ENCODE results near the gene CEP41. TPM values are rescaled to one million over a fixed set of nuclear protein-coding genes. Genes with fewer than 3 reads are reported as not detected.
A peak's percentile ranks its signal among the peaks of the same experiment; 100 is the strongest.

The CEP41 gene
- total and polyA plus RNA-seq, 2 of the 13 experiments (the other 11 are each of a cell fraction or from before 2014, with no cell fraction given), result 8.7 to 9.0 TPM

GRCh38 chr7:130369110-130369711 is 71.6 kb downstream of the CEP41 start (continued):
- TF ChIP-seq MAZ (IDR thresholded peaks at IDR 0.05; ENCODE audit: borderline replicate concordance, low read depth, low read length), result no peak
- no peak for TF ChIP-seq MAZ (CRISPR knock-in tag; IDR thresholded peaks at IDR 0.05; ENCODE audit: low read depth)
- no peak for TF ChIP-seq ZNF709 (CRISPR knock-in tag; IDR thresholded peaks at IDR 0.05)
- TF ChIP-seq ZNF703 (CRISPR knock-in tag; IDR thresholded peaks at IDR 0.05; ENCODE audit: borderline replicate concordance), result no peak
- peak; percentile 81 for TF ChIP-seq TFE3 (CRISPR knock-in tag; IDR thresholded peaks at IDR 0.05)
- TF ChIP-seq TEF (CRISPR knock-in tag; IDR thresholded peaks at IDR 0.05), result no peak
- TF ChIP-seq FOXA1 (IDR thresholded peaks at IDR 0.05), result no peak
- peak; percentile 41; the same call in 1 of the 2 replicates for TF ChIP-seq FOXA1 (CRISPR knock-in tag; IDR thresholded peaks at IDR 0.05)
- no peak for TF ChIP-seq ZNF556 (CRISPR knock-in tag; IDR thresholded peaks at IDR 0.05; ENCODE audit: borderline replicate concordance)
- TF ChIP-seq RFXANK (CRISPR knock-in tag; IDR thresholded peaks at IDR 0.05), result no peak
- TF ChIP-seq NR2F1 (CRISPR knock-in tag; IDR thresholded peaks at IDR 0.05), result no peak
- no peak for TF ChIP-seq AKAP8 (CRISPR knock-in tag; IDR thresholded peaks at IDR 0.05)
- TF ChIP-seq ZNF83 (CRISPR knock-in tag; IDR thresholded peaks at IDR 0.05; ENCODE audit: borderline replicate concordance), result no peak
- no peak for TF ChIP-seq PRPF4 (IDR thresholded peaks at IDR 0.05; ENCODE audit: low read depth, low read length, poor library complexity, severe bottlenecking)
- no peak for TF ChIP-seq TMF1 (CRISPR knock-in tag; IDR thresholded peaks at IDR 0.05; ENCODE audit: low read depth)
- 0 out of 2 replicates have a peak, but pooled peaks have one; percentile 35 for TF ChIP-seq PATZ1 (CRISPR knock-in tag; IDR thresholded peaks at IDR 0.05)
- no peak for TF ChIP-seq HCFC1 (IDR thresholded peaks at IDR 0.05; ENCODE audit: low read depth, low read length)
- peak; percentile 70 for TF ChIP-seq CEBPG (CRISPR knock-in tag; IDR thresholded peaks at IDR 0.05)
- no peak for TF ChIP-seq NFE2 (CRISPR knock-in tag; IDR thresholded peaks at IDR 0.05)
- 0 out of 2 replicates have a peak, but pooled peaks have one; percentile 57 for TF ChIP-seq ZNF792 (CRISPR knock-in tag; IDR thresholded peaks at IDR 0.05)
- TF ChIP-seq KLF16 (CRISPR knock-in tag; IDR thresholded peaks at IDR 0.05), result no peak
- no peak for TF ChIP-seq ZNF326 (CRISPR knock-in tag; IDR thresholded peaks at IDR 0.05; ENCODE audit: borderline replicate concordance)
- no peak for TF ChIP-seq ZNF569 (CRISPR knock-in tag; IDR thresholded peaks at IDR 0.05; ENCODE audit: borderline replicate concordance)
- TF ChIP-seq SIX1 (CRISPR knock-in tag; IDR thresholded peaks at IDR 0.05; ENCODE audit: borderline replicate concordance), result no peak
- peak; percentile 65; the same call in 1 of the 2 replicates for TF ChIP-seq BHLHE40 (IDR thresholded peaks at IDR 0.05; ENCODE audit: low read length)
- no peak for TF ChIP-seq PAF1 (CRISPR knock-in tag; IDR thresholded peaks at IDR 0.05)
- no peak for TF ChIP-seq ZSCAN21 (CRISPR knock-in tag; IDR thresholded peaks at IDR 0.05; ENCODE audit: borderline replicate concordance)
- TF ChIP-seq RXRB (CRISPR knock-in tag; IDR thresholded peaks at IDR 0.05; ENCODE audit: borderline replicate concordance), result peak; percentile 62

All from HepG2 (cell line).